Thyroid gland (tissue), 4 donors: Measurements from ENCODE around the gene CLP1.

ENCODE experiments used
- CTCF ChIP-seq, 6 experiments: fragments of 200-600 bp in 3 of 6; fragments of 450-650 bp in 3 of 6; sonication (generic) in 3 of 6; IDR thresholded peaks; one replicate each; pipeline ENCODE4 v1.5.1; 2016 to 2019; ENCODE audit warnings: antibody characterized with exemption in 6 of 6, mild to moderate bottlenecking in 2 of 6, inconsistent platforms in 1 of 6, moderate library complexity in 1 of 6
- POLR2A ChIP-seq, 2 donors: fragments of 450-650 bp; IDR thresholded peaks; one replicate each; pipeline ENCODE4 v1.6.1; 2017; ENCODE audit warnings: antibody characterized with exemption in 2 of 2, mild to moderate bottlenecking in 2 of 2, moderate library complexity in 1 of 2

- no peak for TF ChIP-seq CTCF (IDR thresholded peaks at IDR 0.05)
- no peak for TF ChIP-seq POLR2A (IDR thresholded peaks at IDR 0.05)
These were observed 23.0 kb downstream of the CLP1 start for GRCh38 chr11:57680552-57680874.
